Stomach (tissue), 9 donors: Measurements from ENCODE around the gene CLSTN2. TPM values are rescaled to one million over a fixed set of nuclear protein-coding genes. Genes with fewer than 3 reads are reported as not detected.

Source experiments
- DNase-seq, 2 donors: peaks; one replicate each; pipeline versions ENCODE4 v3.0.0 to v3.0.0-alpha.2; 2013 to 2019
- H3K27ac ChIP-seq, 5 donors: fragments of 200-600 bp in 4 of 5; sonication (generic) in 4 of 5; one replicate each; pipeline ENCODE4 v1.5.1; 2013 to 2019; ENCODE audit warnings: mild to moderate bottlenecking in 1 of 5, moderate library complexity in 1 of 5
- H3K27me3 ChIP-seq, 3 donors: fragments of 200-600 bp; sonication (generic); one replicate each; pipeline ENCODE4 v1.5.1; 2017 to 2019; ENCODE audit warnings: mixed run types in 1 of 3
- H3K36me3 ChIP-seq, 4 donors: fragments of 200-600 bp; sonication (generic); 1 replicate in 3 of 4; 2 replicates in 1 of 4; pipeline ENCODE4 v1.5.1; 2016 to 2019
- H3K4me1 ChIP-seq, 4 donors: fragments of 200-600 bp; sonication (generic); one replicate each; pipeline ENCODE4 v1.5.1; 2016 to 2019
- H3K4me3 ChIP-seq, 4 donors: fragments of 200-600 bp; sonication (generic) in 3 of 4; one replicate each; pipeline ENCODE4 v1.5.1; 2016 to 2019; ENCODE audit warnings: mild to moderate bottlenecking in 1 of 4
- H3K9me3 ChIP-seq, 4 donors: fragments of 200-600 bp; sonication (generic); one replicate each; pipeline ENCODE4 v1.5.1; 2016 to 2019
- CTCF ChIP-seq, 7 experiments: fragments of 450-650 bp in 4 of 7; fragments of 200-600 bp in 3 of 7; sonication (generic) in 3 of 7; IDR thresholded peaks; one replicate each; pipeline ENCODE4 v1.5.1; 2016 to 2019; ENCODE audit warnings: antibody characterized with exemption in 7 of 7, control low read depth in 2 of 7, mild to moderate bottlenecking in 1 of 7
- EP300 ChIP-seq: sonication (generic); formaldehyde crosslinking; IDR thresholded peaks from one replicate; pipeline ENCODE4 v1.6.1; 2017; ENCODE audit warnings: antibody characterized with exemption
- POLR2A ChIP-seq, 4 donors: fragments of 450-650 bp; IDR thresholded peaks; one replicate each; pipeline ENCODE4 v1.6.1; 2016; ENCODE audit warnings: antibody characterized with exemption in 4 of 4, control low read depth in 2 of 4, mild to moderate bottlenecking in 1 of 4, moderate library complexity in 1 of 4
- POLR2AphosphoS5 ChIP-seq, 3 donors: sonication (generic); formaldehyde crosslinking; IDR thresholded peaks; one replicate each; pipeline ENCODE4 v1.6.1; 2016; ENCODE audit warnings: antibody characterized with exemption in 3 of 3
- WGBS, 5 donors: extraction: QIAGEN DNeasy Blood & Tissue Kit in 3 of 5; methylation state at CpG; one replicate each; pipeline versions ENCODE4 v1.1.5 to v1.1.7; 2013 to 2018; 5-methylcytosine and 5-hydroxymethylcytosine counted together
- intact Hi-C: fragments of 100-400 bp; cut with DNase I; formaldehyde crosslinking; loops from one replicate; pipeline ENCODE4 v1.15.1; 2023; ENCODE audit warnings: low total_unique reads
- polyA plus RNA-seq, 3 donors: library from polyadenylated mRNA; stranded (reverse); fragments of 200-250 nt; gene quantifications; one replicate each; pipeline ENCODE4 v1.2.3, GENCODE V29; 2013
- total RNA-seq, 5 donors: library from RNA; depleted of rRNA; stranded (reverse); fragments of >200 nt; gene quantifications; one replicate each; pipeline versions ENCODE4 v1.1.0 to v1.2.3, GENCODE V29; 2014 to 2016
- donor health status: healthy with polysubstance abuse.
- donor health status: Bipolar disorder and iron deficiency.
- donor health status: healthy.

The CLSTN2 gene
- total and polyA plus RNA-seq, 8 donors: 0.10 to 5.4 (median 1.7) TPM

- TF ChIP-seq POLR2AphosphoS5 (IDR thresholded peaks at IDR 0.05): no peak
- no peak for TF ChIP-seq POLR2A (IDR thresholded peaks at IDR 0.05)
- no peak for TF ChIP-seq EP300
- TF ChIP-seq CTCF (IDR thresholded peaks at IDR 0.05): no peak
- Histone ChIP-seq H3K9me3 (no peaks in the 10 kb centered on the region), H3K36me3 (no peaks in the 10 kb centered on the region), H3K4me1 (peaks cover 0 to 11% (median 0%) of the 10 kb centered on the region in 4 donors), H3K27me3 (no peaks in the 10 kb centered on the region), H3K4me3 (no peak overlapping the region), H3K27ac (no peak overlapping the region)
- 62 to 86% (median 79%) methylated on average over 1 of the region's 1 CpG for WGBS, 5 donors
- intact Hi-C loops: no loop called here
- no peak for DNase-seq
These were observed 607.1 kb downstream of the CLSTN2 start for GRCh38 chr3:140541975-140542653.

- TF ChIP-seq POLR2A (IDR thresholded peaks at IDR 0.05) (no peak), POLR2AphosphoS5 (IDR thresholded peaks at IDR 0.05) (no peak)
- Histone ChIP-seq H3K27ac (no peak overlapping the region), H3K4me3 (no peak overlapping the region), H3K36me3 (no peaks in the 10 kb centered on the region), H3K4me1 (peaks cover 0 to 11% (median 0%) of the 10 kb centered on the region in 4 donors), H3K9me3 (no peaks in the 10 kb centered on the region), H3K27me3 (no peaks in the 10 kb centered on the region)
- intact Hi-C loops: no loop called here
- WGBS, 5 donors: 56 to 78% (median 67%) methylated on average over 1 of the region's 1 CpG
- no peak for DNase-seq
These were observed 610.2 kb downstream of the CLSTN2 start for GRCh38 chr3:140545197-140545596.

- no peaks in the 10 kb centered on the region for H3K27me3 ChIP-seq
- H3K9me3 ChIP-seq: no peaks in the 10 kb centered on the region
- intact Hi-C loops: no loop called here
- no peak overlapping the region for H3K27ac ChIP-seq
- H3K36me3 ChIP-seq: no peaks in the 10 kb centered on the region
- peaks cover 0 to 11% (median 0%) of the 10 kb centered on the region in 4 donors for H3K4me1 ChIP-seq
- no peak for TF ChIP-seq POLR2AphosphoS5 (IDR thresholded peaks at IDR 0.05)
- TF ChIP-seq POLR2A (IDR thresholded peaks at IDR 0.05): no peak
- no peak for TF ChIP-seq EP300
- no peak for TF ChIP-seq CTCF (IDR thresholded peaks at IDR 0.05)
- 33 to 48% (median 38%) methylated on average over 2 of the region's 2 CpGs for WGBS, 5 donors
- H3K4me3 ChIP-seq: no peak overlapping the region
- DNase-seq: no peak
These were observed 610.8 kb downstream of the CLSTN2 start for GRCh38 chr3:140545756-140546155.

- WGBS, 5 donors: 44 to 70% (median 63%) methylated on average over 6 of the region's 6 CpGs
- intact Hi-C loops: no loop called here
- TF ChIP-seq POLR2AphosphoS5 (IDR thresholded peaks at IDR 0.05) (no peak), CTCF (IDR thresholded peaks at IDR 0.05) (no peak), POLR2A (IDR thresholded peaks at IDR 0.05) (no peak), EP300 (no peak)
These were observed 611.7 kb downstream of the CLSTN2 start for GRCh38 chr3:140546649-140547048.

GRCh38 chr3:140552403-140552802, 617.4 kb downstream of the CLSTN2 start:
- H3K36me3 ChIP-seq: no peaks in the 10 kb centered on the region
- 83 to 95% (median 87%) methylated on average over 2 of the region's 2 CpGs for WGBS, 5 donors

More at GRCh38 chr3:140546649-140547048, 611.7 kb downstream of the CLSTN2 start:
- Histone ChIP-seq H3K36me3 (no peaks in the 10 kb centered on the region), H3K4me1 (peaks cover 0 to 11% (median 0%) of the 10 kb centered on the region in 4 donors), H3K27ac (no peak overlapping the region), H3K4me3 (no peak overlapping the region), H3K9me3 (no peaks in the 10 kb centered on the region), H3K27me3 (no peaks in the 10 kb centered on the region)
- no peak for DNase-seq

More at GRCh38 chr3:140552403-140552802, 617.4 kb downstream of the CLSTN2 start:
- DNase-seq: no peak
- TF ChIP-seq POLR2AphosphoS5 (IDR thresholded peaks at IDR 0.05) (no peak), POLR2A (IDR thresholded peaks at IDR 0.05) (no peak), CTCF (IDR thresholded peaks at IDR 0.05) (no peak)
- H3K27me3 ChIP-seq: no peaks in the 10 kb centered on the region
- H3K4me3 ChIP-seq: no peak overlapping the region
- no peaks in the 10 kb centered on the region for H3K9me3 ChIP-seq
- no peaks in the 10 kb centered on the region for H3K4me1 ChIP-seq
- intact Hi-C loops: no loop called here
- H3K27ac ChIP-seq: no peak overlapping the region
